SH-SY5Y (cell line): ENCODE measurements around the gene MEF2A.

ENCODE experiments used
- GATA2 ChIP-seq: IDR thresholded peaks from 2 replicates; pipeline ENCODE4 v1.6.1; 2011; ENCODE audit warnings: mild to moderate bottlenecking, low read depth, low read length
- GATA3 ChIP-seq: IDR thresholded peaks from 2 replicates; pipeline ENCODE4 v1.6.1; 2011; ENCODE audit warnings: low read depth, mild to moderate bottlenecking, low read length, moderate library complexity

The MEF2A gene

DNA sequence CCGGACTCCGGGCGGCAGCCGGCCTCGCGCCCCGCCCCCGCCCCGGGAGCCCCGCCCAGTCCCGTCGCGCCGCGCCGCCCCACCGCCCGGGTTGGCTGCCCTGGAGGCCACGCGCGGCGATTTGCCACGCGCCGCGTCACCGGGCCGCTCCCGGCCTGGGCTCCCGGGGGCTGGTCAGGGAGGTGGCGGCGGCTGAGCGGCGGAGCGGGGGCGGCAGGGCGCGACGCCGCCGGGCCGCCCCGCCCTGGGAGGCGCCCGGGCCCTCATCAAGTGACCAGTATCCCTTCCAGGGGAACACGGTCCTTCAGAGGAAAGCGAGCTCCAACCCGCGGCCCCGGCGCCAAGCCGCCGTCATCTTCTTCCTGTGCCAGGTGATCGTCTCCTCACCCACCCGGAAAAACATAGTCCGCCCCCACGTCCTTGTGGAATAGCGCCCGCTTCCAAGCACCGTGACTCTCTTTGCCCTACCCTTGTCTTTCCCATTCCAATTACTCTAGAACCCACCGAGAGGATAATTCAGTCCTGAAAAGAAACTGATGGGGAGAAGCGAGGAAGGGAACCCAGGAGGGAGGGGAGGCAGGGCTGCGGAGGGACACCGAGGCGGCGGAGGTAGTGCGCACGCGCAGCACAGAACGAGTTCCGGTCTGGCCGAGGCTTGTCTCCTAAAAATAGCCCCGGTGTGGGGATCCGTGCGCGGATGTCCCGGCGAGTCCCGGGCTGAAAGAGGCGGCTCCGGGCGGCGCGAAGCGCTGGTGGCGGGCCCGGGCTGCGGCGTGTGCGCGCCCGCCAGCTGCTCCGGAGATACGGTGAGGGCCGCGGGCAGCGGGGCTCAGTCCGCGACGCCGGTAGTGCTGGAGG lies at the start of gene MEF2A:
Gene MEF2A (plus strand): TSS at position 686 of the 858 bp plus-strand sequence. CDS start 67,136 bp downstream, outside the sequence.
- TF ChIP-seq GATA2 (no peak), GATA3 (no peak)

DNA sequence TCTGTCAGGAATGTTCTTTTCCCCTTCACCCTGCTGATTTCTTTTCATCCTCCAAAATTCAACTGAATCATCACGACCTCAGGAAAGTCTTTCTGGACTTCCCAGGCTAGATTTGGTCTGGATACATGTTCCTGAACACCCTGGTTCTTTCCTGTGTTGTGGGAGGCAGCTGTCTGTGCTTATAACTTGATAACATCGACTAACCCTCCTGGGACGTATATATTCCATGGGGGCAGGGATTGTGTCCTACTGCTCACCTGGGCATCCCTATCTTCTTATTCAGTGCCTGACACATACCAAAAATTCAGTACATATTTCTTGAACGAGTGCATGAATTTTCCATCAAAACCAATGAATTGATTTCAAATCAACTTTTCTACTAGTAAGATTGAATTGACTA lies 47.6 kb upstream of the MEF2A start:
- TF ChIP-seq GATA2, result no peak
- TF ChIP-seq GATA3, result no peak

DNA sequence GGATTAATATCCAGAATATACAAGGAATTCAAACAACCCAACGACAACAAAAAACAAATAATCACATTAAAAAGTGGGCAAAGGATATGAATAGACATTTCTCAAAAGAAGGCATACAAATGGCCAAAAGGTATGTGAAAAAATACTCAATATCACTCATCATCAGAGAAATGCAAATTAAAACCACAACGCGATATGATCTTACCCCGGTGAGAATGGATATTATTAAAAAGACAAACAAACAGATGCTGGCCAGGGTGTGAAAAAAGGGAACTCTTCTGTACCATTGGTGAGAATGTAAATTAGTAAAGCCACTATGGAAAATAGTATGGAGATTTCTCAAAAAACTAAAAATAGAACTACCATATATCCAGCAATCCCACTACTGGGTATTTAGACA lies 43.5 kb upstream of the MEF2A start:
- TF ChIP-seq GATA3 (no peak), GATA2 (no peak)

DNA sequence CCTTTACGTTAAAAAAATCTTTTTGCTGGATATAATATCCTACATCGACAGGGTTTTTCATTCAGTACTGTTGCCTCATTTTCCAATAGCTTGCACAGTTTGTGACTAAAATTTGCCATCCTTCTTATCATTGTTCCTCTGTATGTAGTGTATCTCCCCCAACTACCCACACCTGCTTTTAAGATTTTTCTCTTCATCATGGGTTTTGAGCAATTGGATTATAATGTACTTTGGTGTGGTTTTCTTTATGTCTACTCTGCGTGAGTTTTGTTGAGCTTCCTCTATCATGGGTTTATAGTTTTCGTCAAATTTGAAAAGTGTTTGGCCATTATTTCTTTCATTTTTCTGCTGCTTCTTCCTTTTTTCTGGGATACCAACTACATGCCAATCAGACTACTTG lies 39.6 kb upstream of the MEF2A start:
- no peak for TF ChIP-seq GATA3
- TF ChIP-seq GATA2, result no peak

DNA sequence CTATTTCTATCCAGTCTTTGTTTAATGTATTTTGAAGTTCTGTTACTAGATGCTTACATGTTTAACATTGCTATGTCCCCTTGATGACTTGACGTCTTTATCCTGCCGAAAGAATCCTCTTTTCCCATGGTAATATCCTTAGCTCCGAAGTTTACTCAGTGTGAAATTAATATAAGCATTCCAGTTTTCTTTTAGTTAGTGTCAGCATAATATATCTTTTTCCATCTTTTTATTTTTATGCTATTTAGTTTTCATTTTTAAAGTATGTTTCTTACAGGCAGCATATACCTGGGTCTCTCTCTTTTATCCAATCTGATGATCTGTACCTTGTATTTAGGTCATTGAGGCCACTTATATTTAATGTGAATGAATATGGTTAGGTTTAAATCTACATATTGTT lies 39.1 kb upstream of the MEF2A start:
- TF ChIP-seq GATA2, result no peak
- TF ChIP-seq GATA3, result no peak

DNA sequence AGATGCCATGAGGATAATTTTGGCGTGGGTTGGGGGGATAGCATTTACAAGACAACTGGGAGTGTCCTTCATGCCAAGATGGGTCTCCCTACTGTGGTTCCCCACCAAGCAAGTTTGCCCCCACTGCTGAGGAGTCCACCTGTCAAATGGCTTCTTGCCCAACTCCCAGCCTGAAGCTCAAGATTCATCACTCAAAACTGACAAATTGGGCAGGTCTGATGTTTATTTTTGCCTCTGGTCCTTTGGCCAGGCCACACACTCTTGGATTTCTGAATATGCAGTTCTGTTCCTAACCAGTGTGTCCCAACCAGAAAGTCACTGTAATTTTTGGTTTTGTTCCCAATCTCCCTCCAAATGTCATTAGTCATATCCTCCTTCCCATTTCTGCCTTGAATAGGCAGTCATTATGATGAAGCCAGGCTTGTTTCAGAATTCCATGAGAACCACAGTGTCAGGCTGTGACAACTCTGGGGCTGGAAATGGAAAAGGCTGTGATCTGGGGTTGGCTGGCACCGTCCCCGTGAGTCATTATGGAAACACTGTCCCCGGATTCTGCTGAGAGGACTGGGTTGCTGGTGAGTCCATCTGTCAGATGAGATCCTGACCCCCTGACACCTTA lies 29.3 kb upstream of the MEF2A start:
- TF ChIP-seq GATA3 (no peak), GATA2 (no peak)

DNA sequence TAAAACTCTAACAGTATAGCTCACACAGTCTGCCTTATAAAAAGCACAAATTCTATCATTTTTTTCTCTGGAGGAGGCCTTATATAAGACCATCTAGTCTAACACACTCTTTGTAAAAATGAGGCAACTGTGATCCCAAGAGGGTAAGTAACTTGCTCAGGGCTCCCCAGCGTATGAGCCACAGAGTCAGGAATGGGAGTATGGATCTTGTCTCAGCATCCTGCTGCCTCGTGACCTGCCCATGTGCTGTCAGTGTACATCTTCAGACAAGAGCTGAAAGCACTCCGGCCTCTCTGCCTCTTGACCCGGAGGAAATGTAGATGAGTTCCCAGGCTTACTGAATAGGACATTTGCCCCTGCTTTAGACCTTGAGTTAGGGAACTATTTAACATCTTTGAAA lies 28.4 kb upstream of the MEF2A start:
- no peak for TF ChIP-seq GATA3
- no peak for TF ChIP-seq GATA2

DNA sequence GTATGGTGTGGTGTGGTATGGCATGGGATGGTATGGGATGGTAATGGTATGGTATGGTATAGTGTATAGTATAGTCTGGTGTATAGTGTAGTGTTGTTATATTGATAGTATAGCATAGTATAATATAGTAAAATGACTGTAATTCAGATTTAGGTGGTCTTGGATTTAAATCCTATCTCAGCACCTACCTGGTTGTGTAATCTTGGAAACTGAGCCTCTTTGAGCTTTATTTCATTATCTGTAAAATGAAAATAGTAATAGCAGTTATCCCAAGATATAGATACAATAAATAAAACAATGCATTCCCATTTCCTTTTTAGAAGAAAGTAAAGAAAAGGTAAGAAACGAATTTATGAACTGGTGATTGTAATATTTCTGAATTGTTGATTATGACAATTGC lies 27.5 kb upstream of the MEF2A start:
- TF ChIP-seq GATA3 (no peak), GATA2 (no peak)

DNA sequence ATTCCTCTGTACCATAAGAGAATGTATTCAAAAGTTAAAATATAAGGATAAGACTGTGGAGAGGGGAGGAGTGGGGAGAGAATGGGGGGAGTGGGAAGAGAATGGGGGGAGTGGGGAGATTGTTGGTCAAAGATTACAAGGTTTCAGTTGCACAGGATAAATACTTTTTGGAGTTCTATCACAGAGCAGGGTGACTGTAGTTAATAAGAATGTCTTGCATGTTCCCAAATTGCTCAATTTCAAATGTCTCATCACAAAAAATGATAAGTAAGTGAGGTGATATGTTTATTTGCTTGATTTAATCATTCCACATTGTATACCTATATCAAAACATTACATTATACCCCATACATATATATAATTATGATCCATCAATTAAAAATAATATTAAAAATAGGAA lies 23.0 kb upstream of the MEF2A start:
- TF ChIP-seq GATA3 (no peak), GATA2 (no peak)

DNA sequence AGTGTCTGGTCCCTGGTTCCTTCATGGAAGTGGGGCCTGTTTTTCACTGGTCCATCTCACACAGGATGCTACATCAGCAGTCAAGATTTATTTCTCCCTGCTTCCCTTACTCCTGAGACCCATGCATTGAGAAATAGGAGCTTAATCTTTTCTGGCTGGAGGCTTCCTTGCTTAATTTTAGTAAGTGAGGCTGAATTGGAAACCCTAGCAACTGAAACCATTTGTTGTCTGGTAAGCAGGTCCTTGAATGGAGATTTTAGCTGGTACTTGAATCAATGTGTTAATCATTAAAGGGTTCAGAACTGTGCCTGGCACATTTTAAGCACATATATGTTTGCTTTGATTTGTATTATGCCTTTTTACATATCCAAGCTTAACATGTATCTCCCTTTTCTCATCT lies 20.2 kb upstream of the MEF2A start:
- no peak for TF ChIP-seq GATA2
- no peak for TF ChIP-seq GATA3

DNA sequence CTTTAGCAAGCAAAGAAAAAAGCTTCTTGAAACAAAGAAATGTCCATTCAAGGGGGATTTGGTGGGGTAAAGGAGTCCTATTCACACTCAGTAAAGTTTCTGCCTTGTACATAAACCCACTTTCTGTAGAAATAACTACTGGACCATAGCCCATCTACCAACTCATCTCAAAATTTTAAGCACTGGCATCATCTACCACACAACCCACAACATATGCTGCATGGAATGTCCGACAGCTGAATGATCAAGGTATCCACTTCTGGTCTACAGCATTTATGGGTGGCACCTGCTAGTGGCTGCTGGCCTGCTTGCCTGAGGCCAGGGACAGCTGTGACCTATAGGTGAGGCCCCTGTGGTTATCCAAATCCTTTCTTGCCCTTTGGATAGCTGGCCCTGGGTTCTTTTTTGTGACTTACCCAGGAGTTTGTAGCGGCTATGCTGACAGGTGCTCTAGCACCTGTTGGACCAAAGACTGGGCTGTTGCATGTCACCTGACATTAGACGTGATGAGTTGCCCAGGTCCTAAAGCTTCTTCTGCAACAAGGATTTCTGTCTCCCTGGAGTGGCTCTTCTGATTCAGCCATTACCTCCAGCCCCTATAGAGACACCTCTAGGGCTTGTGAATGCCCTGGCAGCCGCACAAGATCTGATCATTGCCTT lies 19.2 kb upstream of the MEF2A start:
- TF ChIP-seq GATA3 (no peak), GATA2 (no peak)

DNA sequence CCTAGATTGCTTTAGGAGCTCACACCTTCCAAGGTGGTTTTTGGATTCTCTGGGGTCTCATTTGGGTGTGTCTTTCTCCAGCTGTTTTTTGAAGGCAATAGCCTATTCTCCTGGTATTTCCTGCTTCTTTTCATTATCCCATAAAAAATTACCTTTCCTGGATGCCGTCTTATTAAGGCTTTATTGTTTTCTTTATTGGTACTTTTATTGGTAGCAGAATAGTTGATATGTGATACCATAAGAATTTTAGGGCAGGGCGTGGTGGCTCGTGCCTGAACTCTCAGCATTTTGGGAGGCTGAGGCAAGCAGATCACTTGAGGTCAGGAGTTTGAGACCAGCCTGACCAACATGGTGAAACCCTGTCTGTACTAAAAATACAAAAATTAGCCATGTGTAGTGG lies 18.3 kb upstream of the MEF2A start:
- TF ChIP-seq GATA2 (no peak), GATA3 (no peak)

DNA sequence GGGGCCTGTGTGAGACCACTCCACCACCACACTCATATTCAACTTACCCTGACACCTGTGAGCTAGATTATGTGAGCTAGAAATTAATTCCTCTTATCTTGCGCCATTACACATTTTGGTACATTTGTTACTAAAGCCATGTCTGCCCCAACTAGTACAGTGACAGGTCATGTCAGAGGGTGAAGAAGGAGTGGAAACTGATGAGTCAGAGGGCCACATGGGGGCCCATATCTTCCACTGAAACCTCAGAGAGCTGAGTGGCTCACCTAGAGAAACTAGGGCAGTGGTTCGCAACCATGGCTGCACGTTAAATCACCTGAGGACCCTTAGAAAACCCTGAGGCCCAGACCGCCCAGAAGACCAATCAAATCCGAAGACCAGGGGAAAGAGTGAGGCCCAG lies 15.7 kb upstream of the MEF2A start:
- TF ChIP-seq GATA2 (no peak), GATA3 (no peak)

DNA sequence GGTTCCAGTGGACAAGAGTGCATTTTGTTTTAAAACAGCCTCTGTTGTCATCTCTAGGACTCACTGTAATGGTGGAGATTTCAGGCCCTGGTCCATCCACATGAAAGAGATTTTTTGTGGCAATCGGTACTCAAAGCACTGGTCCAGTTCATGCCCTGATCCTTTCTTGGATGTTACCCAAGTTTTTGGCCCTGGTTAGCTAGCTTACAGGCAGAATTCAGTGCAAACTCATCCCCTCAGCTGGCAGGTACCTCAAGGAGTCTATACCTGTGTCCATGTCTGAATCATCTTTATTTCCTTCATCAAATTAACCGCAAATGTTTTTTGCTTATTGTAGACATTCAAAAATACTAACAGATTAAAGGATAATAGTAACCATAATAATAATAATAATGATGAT lies 13.7 kb upstream of the MEF2A start:
- TF ChIP-seq GATA2 (no peak), GATA3 (no peak)
